CD4-positive, alpha-beta T cell treated with Interleukin-10 for 1 hour (primary cell): ENCODE measurements around the gene MMD2.
"Not testable (repeated sequence)": the region's sequence is repeated elsewhere in the genome, so short reads cannot be mapped to it uniquely, and the experiment has no call there.

ENCODE experiments used
- DNase-seq: peaks from one replicate; pipeline ENCODE4 v3.0.0-alpha.2; 2020

Gene MMD2, protein sequence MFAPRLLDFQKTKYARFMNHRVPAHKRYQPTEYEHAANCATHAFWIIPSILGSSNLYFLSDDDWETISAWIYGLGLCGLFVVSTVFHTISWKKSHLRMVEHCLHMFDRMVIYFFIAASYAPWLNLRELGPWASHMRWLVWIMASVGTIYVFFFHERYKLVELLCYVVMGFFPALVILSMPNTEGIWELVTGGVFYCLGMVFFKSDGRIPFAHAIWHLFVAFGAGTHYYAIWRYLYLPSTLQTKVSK

DNA sequence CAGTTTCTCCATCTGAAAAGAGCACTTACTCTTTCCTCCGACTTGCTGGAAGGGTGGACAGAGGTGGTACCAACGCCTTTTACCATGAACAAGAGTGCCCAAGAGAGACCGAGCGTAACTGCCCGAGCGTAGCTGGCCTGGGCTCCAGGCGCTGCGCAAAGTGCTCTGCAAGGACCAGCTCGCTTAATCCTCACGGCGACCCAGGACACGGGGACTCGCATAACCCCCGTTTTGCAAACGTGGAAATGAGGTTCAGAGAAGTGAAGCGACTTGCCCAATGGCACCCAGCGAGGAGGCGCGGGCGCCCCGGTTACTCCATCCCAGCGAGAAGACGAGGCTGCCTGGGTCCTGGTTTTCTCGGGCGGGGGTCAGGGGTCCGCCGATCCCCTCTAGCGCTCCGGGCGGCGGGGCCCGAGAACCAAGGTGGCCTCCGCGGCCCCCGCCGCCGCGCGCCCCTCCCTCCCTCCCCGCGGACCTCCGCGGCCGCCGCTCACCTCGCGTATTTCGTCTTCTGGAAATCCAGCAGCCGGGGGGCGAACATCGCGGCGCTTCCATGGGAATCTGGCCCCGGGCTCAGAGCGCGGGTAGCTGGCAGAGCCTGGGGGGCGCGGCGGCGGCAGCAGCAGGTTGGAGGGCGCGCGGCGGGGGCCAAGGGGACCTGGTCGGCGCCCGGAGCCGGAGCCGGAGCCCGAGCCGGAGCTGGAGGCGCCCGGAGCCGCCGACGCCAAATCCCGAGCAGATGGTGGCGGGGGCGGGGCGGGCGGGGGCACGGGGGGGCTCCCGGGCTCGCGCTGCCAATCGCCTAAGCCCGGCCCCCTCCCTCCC, at the start of gene MMD2:
MMD2 (minus strand) TSS at position 711 of the 825 bp plus-strand sequence; CDS start at position 541, 170 bp downstream.
- no peak for DNase-seq

DNA sequence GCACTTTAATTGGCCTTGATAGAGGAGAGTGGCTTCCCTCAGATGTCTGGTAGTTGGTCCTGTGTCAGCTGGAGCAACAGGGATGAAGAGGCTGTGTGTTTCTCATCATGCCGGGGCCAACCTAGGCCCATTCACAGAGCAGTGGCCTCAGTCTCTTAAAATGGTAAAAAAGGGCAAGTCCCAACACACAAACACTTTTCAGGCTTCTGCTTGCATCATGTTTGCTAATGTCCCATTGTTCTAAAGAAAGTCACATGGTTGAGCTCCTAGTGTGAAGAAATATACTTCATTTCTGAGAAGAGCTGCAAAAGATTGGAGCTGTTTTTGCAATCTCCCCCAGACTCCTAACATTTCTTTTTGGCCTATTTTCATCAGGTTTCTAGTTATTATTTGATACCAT, 46.1 kb upstream of the MMD2 start:
- DNase-seq, result no peak

GRCh38 chr7:5001911-5002310, 42.9 kb upstream of the MMD2 start:
- DNase-seq, result no peak

DNA sequence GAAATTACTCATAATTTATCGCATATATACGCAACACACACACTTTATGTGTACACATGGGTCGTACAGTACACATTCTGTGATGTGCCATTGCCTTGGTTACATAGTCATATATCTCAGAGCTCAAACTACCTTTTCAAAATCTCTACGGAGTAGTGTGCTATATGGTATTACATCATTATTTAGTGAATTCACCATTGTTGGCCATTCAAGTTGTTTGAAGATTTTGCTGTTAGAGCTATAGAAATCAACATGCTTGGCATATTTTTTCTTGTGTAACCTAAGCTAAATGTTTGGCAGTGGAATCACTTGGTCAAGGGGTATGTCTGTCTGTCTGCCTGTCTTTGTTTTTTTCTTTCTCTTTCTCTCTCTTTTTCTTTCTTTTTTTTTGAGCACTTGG, 42.0 kb upstream of the MMD2 start:
- DNase-seq, result no peak

DNA sequence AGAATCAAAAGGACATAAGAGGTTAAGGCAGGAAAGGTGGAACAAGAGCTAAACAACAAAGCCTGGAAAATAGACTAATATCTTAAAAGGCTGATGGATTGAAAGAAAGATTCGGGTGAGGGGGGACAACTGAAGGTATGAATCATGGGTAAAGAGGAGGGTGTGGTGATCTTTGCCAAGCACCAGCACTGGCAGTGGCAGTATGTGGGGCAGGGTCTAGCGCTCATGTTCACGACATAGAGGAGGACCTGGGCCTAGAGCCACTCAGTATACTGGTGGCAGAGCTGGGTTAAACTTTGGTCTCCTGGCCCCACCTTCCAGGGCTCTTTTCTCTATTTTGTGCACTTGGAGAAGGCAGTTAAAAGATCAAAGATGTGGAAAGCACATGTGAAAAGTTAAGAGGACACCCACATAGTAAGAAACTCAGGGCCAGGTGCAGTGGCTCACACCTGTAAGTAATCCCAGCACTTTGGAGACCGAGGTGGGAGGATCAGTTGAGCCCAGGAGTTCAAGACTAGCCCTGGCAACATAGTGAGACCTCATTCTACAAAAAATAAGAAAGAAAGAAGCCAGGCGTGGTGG, 40.5 kb upstream of the MMD2 start:
- no peak for DNase-seq

GRCh38 chr7:4998910-4999309, 39.9 kb upstream of the MMD2 start:
- no peak for DNase-seq

DNA sequence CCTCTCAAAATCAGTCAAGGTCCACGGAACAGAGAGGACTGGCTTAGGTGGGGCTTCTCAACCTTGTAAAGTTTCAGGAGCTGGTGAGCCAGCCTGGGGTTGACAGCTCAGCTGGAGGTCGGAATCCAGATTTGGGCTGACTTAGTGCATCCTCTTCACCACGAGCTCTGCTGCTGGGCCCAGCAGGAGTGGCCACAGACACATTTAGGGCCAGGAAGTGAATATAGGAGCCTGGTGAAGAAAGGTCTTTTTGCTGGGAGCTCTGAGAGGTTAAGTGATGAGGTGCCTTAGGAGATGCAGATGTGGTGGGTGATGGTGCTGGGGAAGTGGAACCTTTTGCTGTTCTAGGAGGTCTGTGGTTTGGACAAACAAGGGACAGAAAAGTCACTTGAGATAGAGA, 39.3 kb upstream of the MMD2 start:
- DNase-seq, result no peak

GRCh38 chr7:4996696-4997222, 37.8 kb upstream of the MMD2 start:
- DNase-seq, result no peak

- DNase-seq, result no peak
These were observed 36.5 kb upstream of the MMD2 start for GRCh38 chr7:4995429-4995969.

DNA sequence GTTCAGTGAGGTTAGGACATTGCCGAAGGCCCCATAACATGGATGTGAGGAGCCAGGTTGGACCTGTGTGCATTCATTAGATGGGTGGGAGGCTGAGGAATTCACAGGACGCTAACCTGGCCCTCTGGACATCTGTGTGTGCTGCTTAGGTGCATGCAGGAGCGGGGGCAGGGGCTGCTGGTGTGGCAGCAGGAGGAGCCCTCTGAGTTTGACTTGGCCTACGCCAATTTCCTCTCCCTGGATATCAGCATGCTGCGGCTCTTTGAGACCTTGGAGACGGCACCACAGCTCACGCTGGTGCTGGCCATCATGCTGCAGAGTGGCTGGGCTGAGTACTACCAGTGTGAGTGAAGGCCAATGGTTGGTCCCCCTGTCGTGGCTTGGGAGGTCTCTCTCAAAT, 34.5 kb upstream of the MMD2 start:
- no peak for DNase-seq

DNA sequence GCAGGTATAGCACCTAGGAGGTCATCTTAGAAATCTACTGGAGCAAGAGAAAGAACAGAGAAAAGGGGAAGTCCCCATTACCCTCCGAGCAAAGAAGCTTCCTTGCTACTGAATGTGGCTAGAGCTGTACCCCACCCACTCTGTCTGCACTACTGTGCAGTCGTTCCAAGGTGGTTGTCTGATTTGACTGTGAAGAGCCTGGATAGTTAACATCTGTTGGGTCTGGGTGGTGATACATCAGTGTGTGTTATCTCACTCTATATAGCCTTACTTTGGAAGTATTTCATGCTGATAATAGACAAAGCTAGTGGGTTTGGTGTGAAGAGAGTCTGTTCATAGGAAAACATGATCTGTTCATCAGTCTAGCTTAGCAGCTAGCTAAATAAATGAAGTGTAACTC, 23.8 kb upstream of the MMD2 start:
- not testable (repeated sequence) for DNase-seq

DNA sequence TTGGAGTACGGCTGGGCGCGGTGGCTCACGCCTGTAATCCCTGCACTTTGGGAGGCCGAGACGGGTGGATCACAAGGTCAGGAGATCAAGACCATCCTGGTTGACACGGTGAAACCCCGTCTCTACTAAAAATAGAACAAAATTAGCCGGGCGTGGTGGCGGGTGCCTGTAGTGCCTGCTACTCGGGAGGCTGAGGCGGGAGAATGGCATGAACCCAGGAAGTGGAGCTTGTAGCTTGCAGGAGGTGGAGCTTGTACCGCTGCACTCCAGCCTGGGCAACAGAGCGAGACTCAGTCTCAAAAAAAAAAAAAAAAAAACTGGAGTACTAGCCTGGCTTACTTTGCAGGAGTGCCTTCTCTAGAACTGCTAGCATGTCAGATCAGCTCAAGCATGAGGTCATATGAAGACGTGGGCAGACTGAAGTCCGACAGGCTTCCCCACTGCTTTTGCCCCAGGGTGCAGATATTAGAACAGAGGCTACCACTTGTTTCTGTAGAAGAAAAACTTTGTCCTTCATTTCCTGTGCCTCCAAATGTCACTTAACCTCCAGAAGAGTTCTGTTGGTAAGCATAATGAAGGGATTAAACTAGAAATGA, 22.4 kb upstream of the MMD2 start:
- DNase-seq, result not testable (repeated sequence)

GRCh38 chr7:4975626-4976025, 16.6 kb upstream of the MMD2 start:
- not testable (repeated sequence) for DNase-seq

- DNase-seq, result peak; percentile 95
These were observed 14.8 kb upstream of the MMD2 start for GRCh38 chr7:4973728-4974198.

DNA sequence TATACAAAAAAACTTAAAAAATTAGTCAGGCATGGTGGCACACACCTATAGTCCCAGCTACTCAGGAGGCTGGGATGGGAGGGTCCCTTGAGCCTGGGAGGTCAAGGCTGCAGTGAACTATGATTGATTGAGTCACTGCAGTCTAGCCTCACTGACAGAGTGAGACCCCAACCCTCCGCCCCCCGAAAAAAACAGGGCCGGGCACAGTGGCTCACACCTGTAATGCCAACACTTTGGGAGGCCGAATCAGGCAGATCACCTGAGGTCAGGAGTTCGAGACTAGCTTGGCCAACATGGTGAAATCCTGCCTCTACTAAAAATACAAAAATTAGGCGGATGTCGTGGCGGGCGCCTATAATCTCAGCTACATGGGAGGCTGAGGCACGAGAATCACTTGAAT, 13.5 kb upstream of the MMD2 start:
- not testable (repeated sequence) for DNase-seq

DNA sequence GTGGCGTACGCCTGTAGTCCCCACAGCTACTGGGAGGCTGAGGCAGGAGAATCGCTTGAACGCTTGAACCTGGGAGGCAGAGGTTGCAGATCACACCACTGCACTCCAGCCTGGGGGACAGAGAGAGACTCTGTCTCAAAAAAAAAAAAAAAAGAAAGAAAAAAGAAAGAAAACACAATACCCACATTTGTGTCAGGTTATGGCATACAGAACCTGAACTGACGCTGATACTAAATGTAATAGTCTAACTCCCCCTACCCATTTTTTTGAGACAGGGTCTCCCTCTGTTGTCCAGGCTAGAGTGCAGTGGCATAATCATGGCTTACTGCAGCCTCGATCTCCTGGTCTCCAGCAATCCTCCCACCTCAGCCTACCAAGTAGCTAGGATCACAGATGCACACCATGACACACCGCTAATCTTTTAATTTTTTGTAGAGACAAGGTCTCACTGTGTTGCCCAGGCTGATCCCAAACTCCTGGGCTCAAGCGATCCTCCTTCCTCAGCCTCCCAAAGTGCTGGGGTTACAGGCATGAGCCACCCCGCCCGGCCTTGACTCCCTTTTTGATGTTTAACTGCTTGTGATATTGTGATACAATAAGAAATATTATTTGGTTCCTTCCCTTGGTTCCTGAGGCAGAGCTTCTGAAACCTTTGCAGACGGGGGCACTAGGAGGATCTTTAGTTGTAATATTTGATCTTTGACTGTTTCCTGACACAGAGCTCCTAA, 6.5 kb upstream of the MMD2 start:
- DNase-seq, result no peak

GRCh38 chr7:4964506-4964905, 5.5 kb upstream of the MMD2 start:
- no peak for DNase-seq

DNA sequence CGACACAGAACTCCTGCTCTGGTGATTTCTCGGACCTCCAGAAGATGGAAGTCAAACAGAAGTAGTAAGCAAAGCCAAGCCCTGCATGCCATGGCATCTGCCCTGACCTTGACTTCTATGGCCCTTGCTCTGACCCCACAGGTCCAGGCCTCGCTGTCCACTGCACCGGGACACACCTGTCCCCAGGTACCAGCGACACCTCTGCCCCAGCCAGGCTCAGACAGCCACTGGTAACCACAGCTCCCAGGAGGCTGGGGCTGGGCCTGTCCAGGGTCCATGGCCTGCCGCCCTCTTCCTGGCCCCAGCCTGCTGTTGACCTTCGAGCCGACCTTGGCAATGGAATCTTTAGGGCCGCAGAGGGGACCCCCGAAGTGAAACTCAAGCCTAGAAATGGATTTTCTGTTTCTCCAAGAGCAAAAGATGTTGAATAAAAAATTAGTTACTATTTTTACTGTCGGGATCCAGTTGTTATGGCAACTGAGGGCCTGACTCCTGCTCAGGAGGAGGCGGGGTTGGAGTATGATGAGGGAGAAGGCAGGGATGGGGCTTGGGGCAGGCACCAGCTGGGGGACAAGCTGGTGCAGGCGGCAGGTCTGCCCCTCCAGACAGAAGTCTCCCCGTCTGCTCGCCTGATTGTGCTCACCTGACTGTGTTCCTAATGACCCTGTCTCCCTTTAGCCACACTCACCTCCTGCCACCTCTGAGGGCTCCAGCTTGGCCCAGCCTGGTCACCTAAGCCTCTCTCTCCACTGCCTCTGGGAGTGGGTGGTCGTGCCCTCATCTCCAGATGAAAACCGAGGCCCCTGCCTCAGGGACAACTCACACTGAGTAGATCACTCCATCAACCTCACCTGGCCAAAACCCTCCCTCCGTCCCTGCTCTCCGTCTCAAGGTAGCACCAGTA, 4.1 kb upstream of the MMD2 start:
- no peak for DNase-seq

- no peak for DNase-seq
These were observed 1.4 kb upstream of the MMD2 start for GRCh38 chr7:4960363-4960762.

- DNase-seq, result no peak
These were observed 906 bp upstream of the MMD2 start for GRCh38 chr7:4959893-4960292.

DNA sequence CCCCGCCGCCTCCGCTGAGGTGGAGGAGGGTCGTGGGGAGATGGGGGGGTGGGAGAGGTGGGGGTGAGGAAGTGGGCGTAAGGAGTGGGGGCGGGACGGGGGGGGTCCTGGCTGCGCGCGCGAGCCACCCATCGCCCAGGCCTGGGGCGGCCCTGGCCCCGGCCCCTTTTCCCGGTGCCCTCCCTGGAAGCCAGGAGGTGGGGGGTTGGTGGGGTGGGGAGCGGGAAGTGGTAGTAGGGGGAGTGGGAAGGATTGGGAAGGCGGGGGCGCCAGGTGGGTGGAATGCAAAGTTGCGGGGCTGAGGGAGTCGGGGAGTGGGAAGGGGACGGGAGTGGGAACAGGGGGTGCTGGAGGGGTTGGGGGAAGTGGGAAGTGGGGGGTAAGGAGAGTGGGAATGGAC, 319 bp upstream of the MMD2 start:
- DNase-seq, result no peak
